K562 (cell line): ENCODE data around the gene SF3B3. TPM values are rescaled to one million over a fixed set of nuclear protein-coding genes. Genes with fewer than 3 reads are reported as not detected.
A peak's percentile ranks its signal among the peaks of the same experiment; 100 is the strongest.

ENCODE experiments used
- ATAC-seq: fragments of 200-7000 bp; cut with Tn5 transposase; 3 replicates; pipeline ENCODE4 v1.9.1; 2020; ENCODE audit warnings: moderate library complexity
- BruUV-seq: library from RNA; stranded (reverse); fragments of 400-500 nt; replicated peaks from 2 replicates; lab custom pipeline; 2021; lab: Mats Ljungman, UMichigan
- CTCF ChIA-PET: fragments of 300-600 bp; formaldehyde crosslinking; extraction: SDS; loops from one replicate; lab custom pipeline; 2021; ENCODE audit warnings: low intra/inter-chr PET ratio; lab: Yijun Ruan, JAX
- POLR2A ChIA-PET: fragments of 300-600, 350-650 bp; sonication (Branson Sonifier 250); formaldehyde crosslinking; extraction: SDS; loops from one replicate; lab custom pipeline; 2021; ENCODE audit warnings: antibody characterized with exemption, inconsistent platforms; lab: Yijun Ruan, JAX
- DNase-seq, 4 experiments: peaks; one replicate each; pipeline versions ENCODE4 v3.0.0 to v3.0.0-alpha.2; 2011 to 2018; ENCODE audit warnings: low spot score in 3 of 4, mixed read lengths in 3 of 4; ENCODE audit errors: extremely low read depth in 1 of 4
- FAIRE-seq: peaks from 2 replicates; lab custom pipeline; 2011; peaks lifted over from hg19 to GRCh38; lab: Jason Lieb, UNC
- H2AFZ ChIP-seq: 2 replicates; pipeline ENCODE4 v1.6.0; 2011; ENCODE audit warnings: low read depth, low read length, control low read depth, inconsistent platforms
- H3K27ac ChIP-seq: fragments of 200-600 bp; 3 replicates; pipeline ENCODE4 v1.8.0; 2011; ENCODE audit warnings: low read depth, mild to moderate bottlenecking, control low read depth, inconsistent platforms, low read length, moderate library complexity, mixed read lengths; ENCODE audit errors: extremely low read depth
- H3K27me3 ChIP-seq, 2 experiments: fragments of 300-600 bp in 1 of 2; 2 replicates in 1 of 2; 3 replicates in 1 of 2; pipeline versions ENCODE4 v1.6.0 to v1.8.0; 2011; ENCODE audit warnings: inconsistent platforms in 2 of 2, low read length in 2 of 2, mild to moderate bottlenecking in 1 of 2, mixed read lengths in 1 of 2, moderate library complexity in 1 of 2; ENCODE audit not compliant: control insufficient read depth in 2 of 2, insufficient read depth in 2 of 2
- H3K36me3 ChIP-seq: fragments of 300-600 bp; 3 replicates; pipeline ENCODE4 v1.8.0; 2011; ENCODE audit warnings: mild to moderate bottlenecking, low read length, inconsistent platforms; ENCODE audit not compliant: control insufficient read depth, insufficient read depth
- H3K4me1 ChIP-seq, 2 experiments: fragments of 200-600 bp in 1 of 2; replicated peaks in 1 of 2; 2 replicates in 1 of 2; 3 replicates in 1 of 2; pipeline versions ENCODE4 v1.5.1 to v1.8.0; 2011; ENCODE audit warnings: inconsistent platforms in 2 of 2, low read length in 2 of 2, mild to moderate bottlenecking in 1 of 2, mixed read lengths in 1 of 2, moderate library complexity in 1 of 2; ENCODE audit not compliant: control insufficient read depth in 2 of 2, insufficient read depth in 2 of 2
- H3K4me2 ChIP-seq: 2 replicates; pipeline ENCODE4 v1.6.1; 2011; ENCODE audit warnings: low read length, control low read depth, inconsistent platforms, mixed read lengths; ENCODE audit not compliant: insufficient read depth
- H3K4me3 ChIP-seq: fragments of 200-600 bp; sonication (generic), shearing (Covaris generic); 2 replicates; pipeline ENCODE4 v1.5.1; 2016; ENCODE audit warnings: control low read depth, inconsistent platforms
- H3K79me2 ChIP-seq: fragments of 200-600 bp; 3 replicates; pipeline ENCODE4 v1.8.0; 2011; ENCODE audit warnings: low read length, inconsistent platforms; ENCODE audit not compliant: control insufficient read depth, insufficient read depth
- H3K9ac ChIP-seq, 2 experiments: 2 replicates each; pipeline versions ENCODE4 v1.6.0 to v1.6.1; 2011; ENCODE audit warnings: low read depth in 2 of 2, low read length in 2 of 2, control low read depth in 1 of 2, inconsistent platforms in 1 of 2, mild to moderate bottlenecking in 1 of 2, mixed read lengths in 1 of 2; ENCODE audit not compliant: insufficient read depth in 1 of 2
- H3K9me1 ChIP-seq: one replicate; pipeline ENCODE4 v1.6.0; 2011; ENCODE audit warnings: inconsistent platforms, mild to moderate bottlenecking, low read length, moderate library complexity; ENCODE audit not compliant: control insufficient read depth, insufficient read depth
- H3K9me3 ChIP-seq: replicated peaks from 2 replicates; pipeline ENCODE4 v1.5.1; 2011; ENCODE audit warnings: low read depth, low read length, inconsistent platforms; ENCODE audit not compliant: control insufficient read depth, insufficient read depth
- H4K20me1 ChIP-seq: replicated peaks from 2 replicates; pipeline ENCODE4 v1.6.1; 2011; ENCODE audit warnings: low read length, inconsistent platforms, mixed read lengths; ENCODE audit not compliant: control insufficient read depth, insufficient read depth
- BRCA1 ChIP-seq, 2 experiments: fragments of 450-650 bp in 1 of 2; sonication (generic) in 1 of 2; formaldehyde crosslinking in 1 of 2; IDR thresholded peaks; 2 replicates each; pipeline versions ENCODE4 v1.5.0 to v1.6.1; 2017 to 2020; ENCODE audit warnings: mild to moderate bottlenecking in 1 of 2, missing genetic modification reagents in 1 of 2
- EP400 ChIP-seq: fragments of 450-650 bp; IDR thresholded peaks from 2 replicates; pipeline ENCODE4 v1.6.1; 2017; ENCODE audit warnings: antibody characterized with exemption, mild to moderate bottlenecking, moderate library complexity
- HNRNPH1 ChIP-seq: fragments of 200-400 bp; formaldehyde crosslinking; optimal IDR thresholded peaks from 2 replicates; pipeline ENCODE3; 2017; ENCODE audit warnings: low read depth, mild to moderate bottlenecking, low read length, moderate library complexity
- MTA1 ChIP-seq: fragments of 450-650 bp; IDR thresholded peaks from 2 replicates; pipeline ENCODE4 v1.6.1; 2017; ENCODE audit warnings: borderline replicate concordance
- POLR2H ChIP-seq: IDR thresholded peaks from 2 replicates; pipeline ENCODE4 v1.6.1; 2016; ENCODE audit warnings: missing genetic modification characterization, low read depth, mild to moderate bottlenecking, control low read depth, missing compliant biosample characterization, moderate library complexity
- TFAP4 ChIP-seq: sonication (generic); formaldehyde crosslinking; IDR thresholded peaks from 2 replicates; pipeline ENCODE4 v1.8.0; 2022; ENCODE audit warnings: missing genetic modification reagents, mild to moderate bottlenecking, moderate library complexity, borderline replicate concordance
- UBTF ChIP-seq, 2 experiments: IDR thresholded peaks; 2 replicates each; pipeline ENCODE4 v1.6.1; 2012; ENCODE audit warnings: improper control_type of control experiment in 2 of 2, low read depth in 2 of 2, low read length in 2 of 2, borderline replicate concordance in 1 of 2
- ZBTB7A ChIP-seq: IDR thresholded peaks from 2 replicates; pipeline ENCODE4 v1.6.1; 2011; ENCODE audit warnings: low read depth, mild to moderate bottlenecking, low read length, moderate library complexity, borderline replicate concordance; ENCODE audit not compliant: control insufficient read depth
- ZBTB9 ChIP-seq: fragments of 450-650 bp; formaldehyde crosslinking; IDR thresholded peaks from 2 replicates; pipeline ENCODE4 v1.4.0; 2020; ENCODE audit warnings: mild to moderate bottlenecking, moderate library complexity
- ZNF384 ChIP-seq: IDR thresholded peaks from 2 replicates; pipeline ENCODE4 v1.6.1; 2012; ENCODE audit warnings: low read depth, low read length, improper control_type of control experiment
- ZNF717 ChIP-seq: fragments of 250-450 bp; sonication (Bioruptor Pico); IDR thresholded peaks from 2 replicates; pipeline ENCODE4 v1.5.0; 2021
- ZNF740 ChIP-seq, 3 experiments: fragments of 200-800 bp in 1 of 3; sonication (Bioruptor generic) in 1 of 3; sonication (generic) in 1 of 3; formaldehyde crosslinking in 1 of 3; IDR thresholded peaks; 2 replicates each; pipeline versions ENCODE4 v1.6.1 to v1.8.0; 2016 to 2022; ENCODE audit warnings: mild to moderate bottlenecking in 2 of 3, missing compliant biosample characterization in 2 of 3, missing genetic modification characterization in 2 of 3, missing genetic modification reagents in 1 of 3
- WGBS: fragments of 100-300 bp; shearing (Covaris generic); methylation state at CpG from one replicate; pipeline ENCODE4 v1.1.6; 2016; ENCODE audit warnings: low coverage, mixed read lengths; ENCODE audit not compliant: insufficient coverage; ENCODE audit errors: missing lambda C conversion rate; 5-methylcytosine and 5-hydroxymethylcytosine counted together
- in situ Hi-C: fragments of 300-500 bp; cut with MboI; formaldehyde crosslinking; loops from 4 replicates; pipeline ENCODE4 v1.15.0; 2018; ENCODE audit warnings: inconsistent platforms, mixed read lengths
- intact Hi-C: fragments of 100-400 bp; cut with micrococcal nuclease; formaldehyde crosslinking; loops from 2 replicates; pipeline ENCODE4 v1.14.2; 2022
- polyA plus RNA-seq, 8 experiments: library from polyadenylated mRNA; depleted of rRNA in 4 of 8; stranded (reverse) in 5 of 8; unstranded in 3 of 8; fragments of >200 nt; fragmentation: Nextera tagmentation in 2 of 8; fragmentation: Illumina TruSeq in 1 of 8; extraction: Ambion mirVana in 2 of 8; extraction: Trizol in 1 of 8; gene quantifications; 2 replicates each; pipeline versions ENCODE4 v1.2.1 to v1.2.3, GENCODE V29; 2011 to 2014; ENCODE audit warnings: inconsistent platforms in 1 of 8, missing spikeins in 1 of 8
- total RNA-seq, 7 experiments: library from RNA; depleted of rRNA in 6 of 7; stranded (reverse); fragments of >200 nt in 6 of 7; fragmentation: Illumina TruSeq in 2 of 7; extraction: Trizol in 2 of 7; gene quantifications; 2 replicates each; pipeline versions ENCODE4 v1.2.1 to v1.2.3, GENCODE V29; 2011 to 2021; ENCODE audit warnings: low replicate concordance in 1 of 7

The SF3B3 gene
- total and polyA plus RNA-seq, 9 of the 15 experiments (the other 6 are each of a cell fraction or from before 2014, with no cell fraction given) = 98.9 to 546 (median 221) TPM

- peaks cover 19 to 39% of the 10 kb centered on the region in 2 experiments for H3K27me3 ChIP-seq
- peaks cover 0 to 5% of the 10 kb centered on the region in 2 experiments; a peak in 1 of 5 replicates for H3K4me1 ChIP-seq
- ATAC-seq (no peak), DNase-seq (no peak), FAIRE-seq (no peak)
- CTCF ChIA-PET = no interaction called here
- H3K4me3 ChIP-seq = no peak overlapping the region
- no peak overlapping the region for H2AFZ ChIP-seq
- 8% methylated on average over 13 of the region's 18 CpGs for WGBS
- in situ Hi-C loops (no loop called here), intact Hi-C loops (no loop called here)
- no peaks in the 10 kb centered on the region for H3K9me3 ChIP-seq
- no peaks in the 10 kb centered on the region for H3K9me1 ChIP-seq
- H3K79me2 ChIP-seq = no peaks in the 10 kb centered on the region
- no peaks in the 10 kb centered on the region for H3K36me3 ChIP-seq
- no peak overlapping the region for H3K27ac ChIP-seq
- peak overlapping the region in 1 of 2 experiments; percentile 56; a peak in 2 of 4 replicates for H3K9ac ChIP-seq
- no peak overlapping the region for H3K4me2 ChIP-seq
- POLR2A ChIA-PET = interaction anchor here (0.7 to 1.3 kb wide), 4 partner anchors 12 to 16 kb away, joined by 3 to 4 read pairs (median 4); no protein-coding TSS in a partner anchor
- TF ChIP-seq ZNF717 (CRISPR knock-in tag) (no peak), HNRNPH1 (no peak), POLR2H (tag) (no peak), BRCA1 (IDR thresholded peaks at IDR 0.05) (no peak), BRCA1 (CRISPR knock-in tag; IDR thresholded peaks at IDR 0.05) (no peak), UBTF (IDR thresholded peaks at IDR 0.05; ENCODE audit: borderline replicate concordance in 1 of 2, low read depth in 2 of 2, low read length in 2 of 2) (no peak), ZBTB7A (no peak; the same call in 1 of the 2 replicates), ZBTB9 (CRISPR knock-in tag) (no peak), ZNF384 (no peak), TFAP4 (CRISPR knock-in tag) (no peak), MTA1 (no peak), EP400 (no peak), ZNF740 (CRISPR knock-in tag; IDR thresholded peaks at IDR 0.05) (no peak), ZNF740 (tag; IDR thresholded peaks at IDR 0.05) (no peak)
- no TSS peak for BruUV-seq
- peaks cover 5% of the 10 kb centered on the region; the same call in 1 of the 2 replicates for H4K20me1 ChIP-seq
These were observed 67.3 kb downstream of the SF3B3 start for GRCh38 chr16:70590722-70591415.
